GM21576 (cell line): ENCODE results near the gene ANXA2.
"Not testable (repeated sequence)": the region's sequence is repeated elsewhere in the genome, so short reads cannot be mapped to it uniquely, and the experiment has no call there.

ENCODE experiments used
- ATAC-seq: cut with Tn5 transposase; IDR thresholded peaks from one replicate; pipeline ENCODE4 v1.9.1; 2021; ENCODE audit warnings: mild to moderate bottlenecking, moderate library complexity; ENCODE audit not compliant: unreplicated experiment

ANXA2 gene

GRCh38 chr15:60346653-60347052 lies 51.1 kb downstream of the ANXA2 start:
- no peak for ATAC-seq

- ATAC-seq: no peak
Observed at GRCh38 chr15:60346077-60346476, 51.7 kb downstream of the ANXA2 start.

DNA sequence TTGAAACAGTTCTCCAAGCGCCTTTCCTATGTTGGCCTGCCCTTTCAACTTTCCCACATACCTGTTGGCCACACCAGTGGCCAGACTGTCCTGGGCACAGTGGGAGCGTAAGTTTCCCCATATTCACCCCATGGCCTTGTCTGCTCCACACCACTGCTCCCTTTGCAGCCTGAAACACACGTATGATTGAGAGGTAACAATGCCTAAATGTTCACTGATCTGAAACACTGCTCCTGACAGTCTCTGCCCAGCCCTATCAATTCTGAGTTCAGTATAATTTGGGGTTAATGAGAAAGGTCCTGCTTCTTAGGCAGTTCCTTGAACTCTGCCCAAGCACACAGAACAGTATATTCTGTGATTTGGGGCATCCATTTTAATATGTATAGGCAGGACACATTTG lies 52.2 kb downstream of the ANXA2 start:
- ATAC-seq: no peak

GRCh38 chr15:60344987-60345386 lies 52.8 kb downstream of the ANXA2 start:
- no peak for ATAC-seq

- no peak for ATAC-seq
Observed at GRCh38 chr15:60344461-60344860, 53.3 kb downstream of the ANXA2 start.

DNA sequence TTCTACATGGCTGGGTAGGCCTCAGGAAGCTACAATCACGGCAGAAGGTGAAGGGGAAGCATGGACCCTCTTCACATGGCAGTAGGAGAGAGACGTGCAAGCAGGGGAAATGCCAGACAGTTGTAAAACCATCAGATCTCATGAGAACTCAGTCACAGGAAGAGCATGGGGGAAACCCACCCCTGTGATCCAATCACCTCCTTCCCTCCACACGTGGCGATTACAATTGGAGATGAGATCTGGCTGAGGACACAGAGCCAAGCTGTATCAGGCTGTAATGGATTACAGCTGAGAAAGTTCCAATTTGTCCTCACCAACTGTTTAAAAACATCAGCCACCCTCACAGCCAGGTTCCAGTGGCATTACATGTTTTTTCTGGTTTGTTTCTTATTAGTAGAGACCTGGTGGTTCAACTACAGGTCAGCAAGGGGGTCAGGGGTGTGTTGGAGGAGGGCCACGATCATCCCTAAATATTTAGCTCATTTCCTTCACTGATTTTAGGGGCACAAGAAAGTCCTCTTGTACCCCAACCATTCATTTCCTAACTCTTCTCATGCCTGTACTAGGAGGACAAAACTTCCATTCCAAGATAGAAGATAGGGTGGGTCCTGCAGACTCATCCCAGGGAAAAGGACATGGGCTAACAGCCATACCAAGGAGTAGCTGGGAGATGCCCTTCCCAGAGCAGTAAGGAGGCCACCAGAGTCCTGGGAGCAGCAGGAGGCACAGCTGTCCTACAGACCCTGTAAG lies 54.4 kb downstream of the ANXA2 start:
- no peak for ATAC-seq

GRCh38 chr15:60340207-60340921 lies 57.4 kb downstream of the ANXA2 start:
- no peak for ATAC-seq

GRCh38 chr15:60339236-60339635 lies 58.5 kb downstream of the ANXA2 start:
- ATAC-seq: no peak

GRCh38 chr15:60338810-60339209 lies 59.0 kb downstream of the ANXA2 start:
- ATAC-seq: no peak

DNA sequence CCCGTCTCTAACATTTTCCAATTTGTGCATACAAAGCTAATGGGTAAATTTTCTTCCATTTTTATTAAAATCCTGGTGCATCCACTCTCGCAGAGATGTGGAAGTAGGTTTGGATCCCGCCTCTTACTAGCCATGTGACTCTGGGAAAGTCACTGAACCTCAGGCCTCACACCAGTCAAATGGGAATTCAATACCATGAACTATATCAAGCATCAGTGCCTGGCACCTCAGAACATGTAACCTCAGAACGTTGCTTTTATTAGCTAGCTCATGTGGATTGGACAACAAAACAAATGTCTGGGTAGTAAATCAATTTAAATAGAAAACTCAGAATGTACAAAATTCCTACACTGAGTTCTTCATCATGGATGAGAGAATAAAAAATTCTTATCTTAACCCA lies 60.7 kb downstream of the ANXA2 start:
- no peak for ATAC-seq

DNA sequence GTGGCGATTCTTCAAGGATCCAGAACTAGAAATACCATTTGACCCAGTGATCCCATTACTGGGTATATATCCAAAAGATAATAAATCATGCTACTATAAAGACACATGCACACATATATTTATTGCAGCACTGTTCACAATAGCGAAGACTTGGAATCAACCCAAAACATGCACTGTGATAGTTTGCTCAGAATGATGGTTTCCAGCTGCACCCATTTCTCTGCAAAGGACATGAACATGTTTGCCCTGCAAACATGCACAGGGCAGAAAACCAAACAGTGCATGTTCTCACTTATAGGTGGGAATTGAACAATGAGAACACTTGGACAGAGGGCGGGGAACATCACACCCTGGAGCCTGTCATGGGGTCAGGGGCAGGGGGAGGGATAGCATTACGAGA lies 62.5 kb downstream of the ANXA2 start:
- ATAC-seq: not testable (repeated sequence)

GRCh38 chr15:60328852-60329443 lies 68.8 kb downstream of the ANXA2 start:
- ATAC-seq: no peak

- ATAC-seq: no peak
Observed at GRCh38 chr15:60326824-60327654, 70.7 kb downstream of the ANXA2 start.

- ATAC-seq: no peak
Observed at GRCh38 chr15:60326343-60326742, 71.4 kb downstream of the ANXA2 start.

DNA sequence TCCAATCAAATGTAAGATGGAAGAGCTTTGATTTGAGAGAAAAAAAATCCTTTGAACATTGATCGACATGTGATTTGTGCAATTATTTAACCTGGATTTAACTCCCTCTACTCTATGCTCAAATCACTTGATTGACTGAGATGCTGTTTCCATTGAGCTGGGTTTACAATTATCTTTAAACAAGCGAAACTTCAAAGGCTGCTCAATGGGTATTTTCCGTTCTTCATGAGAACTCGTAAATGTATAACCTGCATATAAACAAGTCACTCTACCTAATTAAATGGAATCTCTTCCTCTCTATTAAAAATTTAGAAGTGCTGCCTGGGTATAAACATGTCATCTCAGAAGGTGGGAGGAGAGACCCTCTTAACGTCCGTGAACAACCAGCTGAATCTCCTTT lies 71.9 kb downstream of the ANXA2 start:
- no peak for ATAC-seq

DNA sequence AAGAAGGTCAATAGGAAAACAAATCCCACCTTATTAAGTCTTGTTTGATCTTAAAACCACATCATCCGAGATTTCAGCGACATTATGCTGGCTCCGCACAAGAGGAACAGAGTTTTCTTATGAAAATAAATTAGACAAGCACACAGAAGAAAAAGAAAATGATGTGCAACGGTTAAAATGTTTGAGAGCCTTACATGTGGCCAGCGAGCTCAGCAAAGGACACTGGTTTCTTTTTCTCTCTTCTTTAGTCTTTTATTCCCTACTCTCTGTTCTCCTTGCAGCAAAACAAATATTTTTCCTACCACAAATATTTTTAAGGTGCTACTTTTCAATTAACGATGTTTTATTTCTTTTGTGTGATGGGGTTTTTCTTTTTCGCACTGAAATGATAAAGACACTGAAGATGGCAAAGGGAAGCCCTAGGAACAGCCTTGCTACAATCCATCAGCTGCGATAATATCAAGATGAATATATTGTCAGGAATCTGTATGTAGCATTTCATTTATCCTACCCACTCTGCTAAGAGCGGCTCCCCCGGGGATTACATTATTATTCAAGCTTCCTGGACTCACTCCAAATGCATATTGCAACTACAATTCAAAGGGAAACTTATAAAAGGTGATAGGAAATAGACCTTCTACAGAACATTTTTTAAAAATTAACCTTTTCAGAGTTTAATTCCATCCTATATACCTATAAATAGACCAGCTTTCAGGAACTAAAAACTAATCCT lies 72.9 kb downstream of the ANXA2 start:
- no peak for ATAC-seq

DNA sequence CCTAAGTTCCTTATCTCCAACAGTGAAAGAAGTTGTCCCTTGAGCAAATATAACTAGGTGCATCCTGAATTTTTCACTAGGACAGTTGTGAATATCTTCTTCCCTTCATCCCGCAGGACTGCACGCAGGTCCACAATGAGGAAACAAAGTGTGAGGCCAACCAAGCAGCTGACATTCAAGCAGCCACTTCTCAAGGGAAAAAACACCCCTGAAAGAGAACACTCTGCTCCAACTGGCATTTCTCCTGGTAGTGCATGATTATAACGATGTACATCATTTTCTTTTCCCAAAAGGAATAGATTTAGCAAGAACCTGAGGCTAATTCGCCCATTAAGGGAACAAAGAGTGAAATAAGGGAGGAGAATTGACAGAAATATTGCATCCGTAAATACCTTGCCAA lies 74.5 kb downstream of the ANXA2 start:
- no peak for ATAC-seq

DNA sequence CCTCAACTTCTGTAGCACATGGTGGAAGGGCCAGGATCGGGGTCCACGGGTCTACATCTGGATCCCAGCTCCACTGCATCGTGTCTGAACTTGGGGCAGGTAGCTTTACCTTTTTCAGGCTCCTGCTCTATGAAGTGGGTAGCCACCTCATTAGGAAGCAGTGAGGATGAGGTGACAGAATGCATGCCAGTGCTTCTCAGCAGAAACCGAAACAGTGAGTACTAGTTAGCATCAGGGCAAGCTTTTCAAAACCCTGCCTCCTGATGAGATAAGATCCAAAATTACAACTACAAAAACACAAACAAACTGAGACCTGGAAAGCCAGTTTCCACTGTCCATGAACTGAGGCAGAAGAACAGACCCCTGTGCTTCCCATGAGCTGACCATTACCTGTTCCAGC lies 77.4 kb downstream of the ANXA2 start:
- no peak for ATAC-seq

DNA sequence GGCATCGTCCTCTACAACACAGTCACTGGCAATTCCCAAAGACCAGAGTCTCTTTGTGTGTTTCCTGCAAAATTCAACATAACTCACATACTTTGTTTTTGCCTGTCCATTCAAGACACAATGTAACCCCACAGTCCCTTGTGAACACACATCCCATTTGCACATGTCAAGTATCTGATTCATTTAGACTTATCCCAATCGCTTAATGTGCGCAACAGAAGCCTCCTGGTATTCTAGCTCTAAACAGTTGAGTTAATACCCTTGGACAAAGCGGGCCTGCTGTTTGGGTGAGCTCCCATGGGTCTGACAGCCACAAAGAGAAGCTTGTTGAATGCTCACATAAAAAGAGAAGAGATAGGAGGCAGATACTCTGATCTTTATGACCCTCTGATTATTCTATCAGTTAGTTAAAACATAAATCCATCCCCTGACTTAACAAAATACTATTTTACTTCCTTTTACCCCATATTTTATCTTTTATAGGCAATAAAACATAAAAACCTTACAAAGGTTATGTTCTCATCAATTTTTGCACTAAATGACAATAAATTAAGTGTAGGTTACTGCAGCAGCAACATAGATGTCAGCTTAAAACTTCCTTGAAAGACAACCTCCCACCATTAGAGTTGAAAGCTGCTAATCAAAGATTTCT lies 79.4 kb downstream of the ANXA2 start:
- ATAC-seq: no peak

DNA sequence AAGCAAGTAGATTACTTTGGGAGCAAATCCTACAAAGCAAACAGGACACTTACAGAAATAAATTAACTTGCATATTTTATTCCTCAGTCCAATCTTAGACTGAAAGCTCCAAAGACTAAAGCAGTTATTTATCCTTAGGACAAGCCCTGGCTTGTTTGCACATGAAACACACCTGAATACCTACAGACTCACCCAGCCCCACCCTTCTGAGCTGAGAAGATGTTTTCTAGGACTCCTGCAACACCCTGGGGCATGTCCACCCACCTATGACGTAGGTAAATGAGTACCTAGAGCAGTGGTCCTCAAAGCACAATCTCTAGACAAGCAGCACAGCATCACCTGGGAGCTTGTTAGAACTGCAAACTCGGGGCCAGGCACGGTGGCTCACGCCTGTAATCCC lies 80.8 kb downstream of the ANXA2 start:
- no peak for ATAC-seq
